LHCN-M2 (cell line): Measurements from ENCODE around the gene C10orf67. TPM values are rescaled to one million over a fixed set of nuclear protein-coding genes. Genes with fewer than 3 reads are reported as not detected.
A peak's percentile ranks its signal among the peaks of the same experiment; 100 is the strongest.
"Not testable (repeated sequence)": the region's sequence is repeated elsewhere in the genome, so short reads cannot be mapped to it uniquely, and the experiment has no call there.

ENCODE experiments used
- DNase-seq: peaks from one replicate; pipeline ENCODE4 v3.0.0-alpha.2; 2012; ENCODE audit warnings: low read depth
- total RNA-seq: library from RNA; depleted of rRNA; stranded (reverse); fragments of >200 nt; gene quantifications from 2 replicates; pipeline ENCODE4 v1.2.3, GENCODE V29; 2014

Gene C10orf67
- total RNA-seq, 1 experiment from 2014 or later = 0.11 TPM

DNA sequence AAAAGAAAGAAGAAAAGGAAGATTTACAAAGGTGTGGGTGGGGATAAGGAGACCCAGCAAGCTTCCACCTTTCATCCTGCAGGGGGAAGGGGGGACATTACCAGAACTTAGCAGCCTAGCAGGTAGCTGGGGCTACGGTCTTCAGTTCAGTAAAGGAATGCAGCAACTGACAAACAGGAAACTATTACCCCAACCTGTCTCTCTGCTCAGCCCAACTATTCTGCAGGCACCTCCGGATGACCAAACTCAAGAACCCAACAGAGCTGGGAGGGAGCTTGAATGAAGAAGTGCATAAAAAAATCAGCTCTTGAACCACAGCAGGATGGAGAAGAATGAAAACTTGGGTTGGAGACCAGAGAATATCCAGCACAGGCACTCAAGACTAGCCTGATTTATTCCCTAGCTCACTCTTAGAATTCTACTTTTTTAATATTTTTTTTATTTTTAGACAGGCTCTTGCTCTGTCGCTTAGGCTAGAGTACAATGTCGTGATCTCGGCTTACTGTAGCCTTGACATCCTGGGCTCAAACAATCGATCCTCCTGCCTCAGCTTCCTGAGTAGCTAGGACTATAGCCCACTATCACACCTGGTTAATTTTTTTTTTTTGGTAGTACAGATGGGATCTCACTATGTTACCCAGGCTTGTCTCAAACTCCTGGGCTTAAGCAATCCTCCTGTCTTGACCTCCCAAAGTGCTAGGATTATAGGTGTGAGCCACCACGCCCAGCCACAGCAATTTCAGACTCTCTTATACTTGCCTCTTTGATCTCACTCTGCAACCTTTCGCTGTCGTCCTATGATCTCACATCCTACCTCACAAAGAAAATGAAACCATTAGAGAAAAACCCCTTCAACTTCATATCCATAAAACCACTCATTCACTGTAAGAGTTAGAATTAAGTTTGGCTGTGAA lies 18.5 kb upstream of the C10orf67 start:
- no peak for DNase-seq

DNA sequence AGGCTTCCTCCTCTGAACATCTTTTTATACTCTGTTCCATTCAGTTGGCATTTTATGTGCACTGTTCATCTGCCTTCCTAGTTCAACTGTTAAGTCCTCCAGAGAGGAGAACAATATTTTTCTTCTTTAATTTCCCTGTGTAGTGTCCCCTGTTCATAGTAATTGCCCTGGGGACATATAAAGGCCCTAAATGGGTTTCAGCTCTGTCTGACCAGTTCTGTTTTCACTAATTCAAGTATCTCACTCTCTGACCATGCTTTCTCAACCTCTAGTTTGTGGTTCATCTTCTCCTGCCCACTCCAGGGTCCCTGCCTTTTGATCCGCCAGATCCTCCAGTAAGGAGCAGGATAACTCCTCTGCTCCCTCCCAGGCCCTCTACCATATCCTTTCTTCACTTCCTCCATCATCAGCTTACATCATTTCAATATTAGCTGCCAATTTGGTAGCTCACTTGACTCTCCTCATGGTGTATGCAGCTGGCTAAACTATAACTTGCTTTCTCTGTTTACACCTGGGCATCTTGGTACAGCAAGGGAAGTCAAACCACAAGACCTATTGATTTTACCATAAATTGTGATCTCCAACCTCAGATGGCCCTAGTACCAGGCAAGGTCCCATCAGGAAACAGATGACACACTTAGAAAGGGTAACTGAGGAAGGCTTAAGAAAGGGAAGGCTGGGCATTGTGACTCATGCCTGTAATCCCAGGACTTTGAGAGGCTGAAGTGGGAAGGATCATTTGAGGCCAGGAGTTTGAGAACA lies 17.7 kb upstream of the C10orf67 start:
- no peak for DNase-seq

DNA sequence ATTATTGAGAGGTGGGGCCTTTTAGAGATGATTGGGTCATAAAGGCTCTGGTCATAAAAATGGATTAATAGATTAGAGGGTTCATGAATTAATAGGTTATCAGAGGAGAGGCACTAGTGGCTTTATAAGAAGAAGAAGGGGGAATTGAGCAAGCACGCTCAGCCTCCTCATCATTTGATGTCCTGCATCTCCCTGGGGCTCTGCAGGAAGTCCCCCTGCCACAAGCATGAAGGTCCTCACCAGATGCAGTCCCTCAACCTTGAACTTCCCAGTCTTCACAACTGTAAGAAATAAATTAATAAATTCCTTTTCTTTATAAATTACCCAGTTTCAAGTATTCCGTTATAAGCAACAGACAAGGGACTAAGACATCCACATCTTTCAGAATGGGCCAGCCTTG lies 17.1 kb upstream of the C10orf67 start:
- no peak for DNase-seq

DNA sequence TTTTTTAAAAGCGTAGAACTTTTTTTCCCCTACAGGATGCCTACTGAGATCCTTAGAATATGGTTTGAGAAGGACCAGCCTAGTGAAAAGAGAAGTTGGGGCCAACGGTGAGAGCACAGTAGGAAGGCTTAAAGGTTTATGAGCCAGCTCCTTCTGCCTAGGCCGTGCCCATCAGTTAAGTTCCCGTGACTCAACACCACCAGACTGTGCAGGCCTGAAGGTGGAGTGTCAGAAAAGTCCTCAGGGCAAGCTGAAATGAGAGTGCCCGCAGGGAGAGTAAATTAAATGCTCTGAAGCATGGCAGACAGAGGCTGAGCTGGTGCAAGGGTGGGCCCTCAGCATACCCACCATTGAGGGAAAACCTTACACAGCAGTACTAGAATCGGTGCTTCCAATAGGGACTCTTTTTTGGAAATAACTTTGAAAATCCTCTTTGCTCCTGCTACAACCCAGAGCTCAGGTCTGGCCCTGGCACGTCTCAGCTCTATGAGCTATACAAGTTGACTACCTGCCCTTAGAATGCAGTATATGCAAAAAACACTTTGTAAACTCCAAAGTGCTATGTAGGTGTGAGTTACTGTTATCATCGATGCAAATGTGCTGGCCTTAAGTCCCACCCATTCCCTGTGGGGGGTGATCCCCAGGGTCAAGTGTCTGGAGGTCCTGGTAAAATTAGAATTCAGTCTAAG lies 15.2 kb upstream of the C10orf67 start:
- no peak for DNase-seq

DNA sequence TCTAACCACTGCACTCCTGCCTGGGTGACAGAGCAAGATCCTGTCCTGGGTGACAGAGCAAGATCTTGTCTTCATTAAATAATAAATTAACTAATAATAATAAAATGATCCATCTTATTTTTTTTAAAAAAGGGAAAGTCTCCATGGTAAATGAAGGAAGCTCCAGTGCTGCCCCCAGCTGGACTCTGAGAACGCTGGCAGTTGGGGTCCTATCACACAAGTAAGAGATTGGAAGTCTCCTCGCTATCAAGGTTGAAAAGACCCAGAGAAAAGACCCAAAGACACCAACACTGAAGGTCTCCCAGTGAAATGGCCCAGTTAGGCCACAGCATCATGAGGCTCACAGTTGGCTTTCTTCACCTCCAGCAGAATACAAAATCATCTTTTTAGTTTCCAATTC lies 13.8 kb upstream of the C10orf67 start:
- DNase-seq = no peak

DNA sequence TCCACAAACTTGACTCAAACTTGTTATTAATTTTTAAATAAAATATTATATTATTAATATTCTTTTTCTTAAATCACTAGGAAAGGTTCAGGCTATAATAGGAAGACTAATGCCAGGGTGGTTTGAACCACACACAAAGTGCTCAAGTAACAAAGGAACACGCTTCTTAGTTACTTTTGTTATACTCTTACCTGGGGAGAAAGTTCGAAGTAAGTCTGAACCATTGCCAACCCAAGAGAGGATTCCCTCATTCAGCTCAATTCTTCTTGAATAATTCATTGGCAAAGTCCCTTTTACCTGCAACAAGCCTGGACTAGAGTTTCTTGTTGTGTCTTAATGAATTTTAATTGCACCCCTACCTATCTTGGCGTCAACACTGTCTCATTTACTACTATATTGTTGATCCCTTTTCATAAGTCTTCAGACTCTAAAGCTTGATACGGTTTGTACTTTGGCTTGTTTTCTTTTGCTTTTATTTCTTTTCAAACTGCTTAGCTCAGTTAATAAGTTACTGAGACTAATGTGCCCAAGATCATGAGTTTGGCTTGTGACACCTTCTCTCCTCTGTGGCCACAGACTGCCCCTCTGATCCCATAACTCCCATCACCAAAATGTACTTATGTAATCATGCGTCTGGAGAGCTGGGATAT lies 10.2 kb upstream of the C10orf67 start:
- no peak for DNase-seq

DNA sequence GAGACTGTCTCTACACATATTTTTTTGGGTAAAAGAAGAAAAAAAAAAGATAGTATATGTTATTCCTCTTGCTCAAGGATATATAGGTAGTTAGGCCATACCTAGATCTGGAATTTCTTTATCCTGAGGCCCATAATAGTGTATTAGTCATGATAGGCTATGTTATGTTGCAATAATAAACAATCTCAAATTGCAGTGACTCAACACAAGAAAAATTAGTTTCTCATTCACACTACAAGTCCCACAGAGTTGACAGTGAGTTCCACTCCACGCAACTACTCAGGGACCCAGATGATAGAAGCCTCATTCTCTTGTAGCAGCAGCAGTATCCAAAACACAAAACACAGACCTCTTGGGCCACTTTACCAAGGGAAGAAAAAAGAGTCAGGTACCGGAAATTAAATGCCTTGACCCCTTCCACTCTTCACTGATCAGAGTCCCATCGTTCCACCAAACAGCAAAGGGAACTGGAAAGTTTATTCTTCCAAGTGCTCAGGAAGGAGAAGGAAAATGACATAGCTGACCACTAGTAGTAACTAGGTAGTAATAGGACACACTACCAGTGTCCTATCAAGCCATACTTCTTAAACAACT lies 7.4 kb upstream of the C10orf67 start:
- DNase-seq = peak; percentile 46

DNA sequence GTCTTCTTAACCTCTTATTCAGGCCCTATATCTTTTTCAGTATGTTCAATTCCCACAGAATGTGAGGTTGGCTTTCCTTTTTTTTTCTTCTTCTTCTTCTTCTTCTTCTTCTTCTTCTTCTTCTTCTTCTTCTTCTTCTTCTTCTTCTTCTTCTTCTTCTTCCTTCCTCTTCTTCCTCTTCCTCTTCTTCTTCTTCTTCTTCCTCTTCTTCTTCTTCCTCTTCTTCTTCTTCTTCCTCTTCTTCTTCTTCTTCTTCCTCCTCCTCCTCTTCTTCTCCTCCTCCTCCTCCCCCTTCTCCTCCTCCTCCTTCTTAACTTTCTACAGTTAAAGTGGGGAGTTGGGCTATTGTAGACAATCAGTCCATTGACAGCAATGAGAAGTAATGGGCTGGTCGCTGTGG lies 6.1 kb upstream of the C10orf67 start:
- DNase-seq = not testable (repeated sequence)

DNA sequence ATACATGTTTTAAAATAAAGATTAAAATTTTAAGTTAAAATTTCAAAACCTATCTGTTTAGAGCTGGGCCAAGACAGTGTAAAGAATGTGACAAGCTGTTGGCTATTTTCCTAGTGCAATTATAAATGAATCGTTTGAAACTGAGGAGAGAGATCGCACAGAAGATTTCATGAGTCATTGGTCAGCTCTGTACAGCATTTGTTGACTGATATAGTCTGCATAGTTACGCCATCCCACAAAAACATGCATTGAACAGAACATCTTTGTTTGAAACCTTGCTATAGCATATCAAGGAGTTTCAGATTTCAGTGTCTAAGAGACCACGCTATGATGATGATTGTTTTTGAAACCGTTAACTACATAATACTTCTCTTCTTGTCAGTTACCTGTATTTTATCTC lies 1.3 kb upstream of the C10orf67 start:
- peak; percentile 62 for DNase-seq

DNA sequence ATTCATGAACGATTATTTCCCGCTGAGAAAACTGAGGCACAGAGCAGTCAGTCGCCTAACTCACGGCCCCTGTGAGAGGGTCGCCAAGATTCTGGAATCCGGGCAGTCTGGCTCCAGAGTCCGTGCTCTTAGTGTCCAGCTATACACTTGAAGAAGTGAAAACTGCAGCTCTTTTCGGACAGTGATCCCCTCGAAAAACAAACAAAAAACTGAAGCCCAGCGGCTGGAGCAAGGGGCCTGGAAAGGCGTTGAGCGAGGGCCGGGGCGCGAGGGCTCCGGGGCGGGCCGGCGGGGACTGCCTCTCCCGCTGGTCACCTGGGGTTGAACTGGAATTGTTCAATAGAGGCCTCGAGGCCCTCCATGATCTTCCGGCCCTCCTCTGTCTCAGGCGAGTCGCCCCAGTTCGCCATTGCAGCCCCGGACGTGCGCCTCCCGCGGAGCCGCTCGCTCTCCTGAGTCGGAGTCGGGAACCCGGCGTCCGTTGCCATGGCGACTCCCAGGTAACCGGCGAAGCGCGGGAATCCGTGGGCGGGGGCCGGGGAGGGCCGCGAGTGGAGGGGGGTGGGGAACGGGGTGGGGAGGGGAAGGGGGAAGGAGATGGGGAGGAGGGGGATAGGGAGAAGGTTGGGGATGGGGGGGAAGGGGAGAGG lies 881 bp downstream of the C10orf67 start:
- DNase-seq = no peak

DNA sequence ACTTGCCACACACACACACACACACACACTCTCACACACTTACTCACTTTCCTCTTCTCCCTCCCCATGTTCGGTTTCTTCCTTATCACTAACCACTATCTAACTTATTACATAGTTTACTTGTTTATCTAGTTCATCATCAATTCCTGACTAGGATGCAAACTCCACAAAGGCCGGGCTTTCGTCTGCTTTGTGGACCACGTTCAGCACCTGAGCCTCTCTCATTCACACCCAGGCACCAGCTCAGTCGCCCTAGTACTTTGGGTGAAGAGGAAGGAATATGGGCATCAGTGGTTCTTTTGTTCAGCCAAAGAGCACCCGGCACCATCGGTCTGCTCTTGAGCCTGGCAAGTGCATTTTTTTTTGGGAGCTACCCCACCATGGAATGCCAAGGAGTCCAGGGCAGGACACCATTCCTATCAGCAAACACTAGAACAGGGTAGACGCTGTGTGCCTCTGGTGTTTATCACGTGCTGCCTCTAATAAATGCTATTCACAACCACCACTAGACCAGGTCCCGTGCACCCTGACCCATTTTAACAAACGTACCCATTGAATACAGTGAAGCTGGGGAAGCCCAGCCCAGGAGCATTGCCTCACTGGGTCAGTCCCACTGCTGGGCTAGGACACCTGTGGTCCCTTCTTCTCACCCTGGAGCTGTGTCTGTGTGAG lies 2.2 kb downstream of the C10orf67 start:
- no peak for DNase-seq

DNA sequence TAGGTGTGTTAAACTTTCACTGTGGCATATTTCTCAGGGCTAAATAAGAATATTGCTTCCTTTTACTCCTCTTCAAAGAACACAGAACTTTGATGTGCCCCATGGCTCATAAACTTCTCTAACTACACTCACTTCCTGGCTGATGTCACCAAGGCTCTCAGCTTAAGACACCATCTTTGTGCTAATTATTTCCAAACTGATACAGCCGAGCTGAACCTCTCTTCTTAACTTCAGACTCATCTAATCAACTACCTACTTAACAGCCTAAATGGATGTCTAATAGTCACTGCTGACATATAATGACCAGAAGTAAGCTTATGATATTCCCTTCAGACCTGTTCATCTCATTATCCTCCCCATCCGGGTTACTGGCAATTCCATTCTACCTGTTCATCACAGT lies 3.6 kb downstream of the C10orf67 start:
- no peak for DNase-seq

DNA sequence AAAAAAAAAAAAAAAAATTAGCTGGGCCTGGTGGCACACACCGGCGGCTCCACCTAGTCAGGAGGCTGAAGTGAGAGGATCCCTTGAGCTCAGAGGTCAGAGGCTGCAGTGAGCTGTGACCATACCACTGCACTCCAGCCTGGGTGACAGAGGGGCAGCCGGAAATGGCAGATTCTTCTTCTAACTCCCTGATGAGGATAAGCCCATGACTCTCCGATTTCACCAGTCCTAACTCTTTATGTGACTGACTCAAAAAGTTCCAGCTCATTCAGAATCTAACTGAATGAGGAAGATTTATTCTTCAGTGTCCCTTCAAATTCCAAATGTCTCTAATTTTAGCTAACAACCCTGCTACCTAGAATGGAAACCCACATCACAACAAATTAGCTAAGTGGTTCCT lies 4.2 kb downstream of the C10orf67 start:
- no peak for DNase-seq

DNA sequence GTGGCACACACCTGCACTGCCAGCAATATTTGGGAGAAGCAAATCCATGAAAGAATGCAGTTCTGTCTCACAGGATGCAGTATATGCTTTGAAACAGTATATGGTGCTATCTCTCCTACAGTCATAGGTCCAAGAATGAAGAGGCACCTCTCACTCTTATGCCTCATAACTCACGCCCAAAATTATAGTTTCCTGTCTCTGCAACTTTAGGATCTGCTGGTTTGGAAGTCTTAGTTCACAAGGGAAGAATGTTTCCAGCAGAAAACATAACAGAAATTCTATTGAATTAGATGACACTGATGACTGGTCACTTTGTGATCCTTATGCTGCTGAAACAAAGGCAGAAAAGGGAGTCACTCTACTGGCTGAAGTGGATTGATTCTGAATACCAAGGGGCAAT lies 5.7 kb downstream of the C10orf67 start:
- DNase-seq = no peak

DNA sequence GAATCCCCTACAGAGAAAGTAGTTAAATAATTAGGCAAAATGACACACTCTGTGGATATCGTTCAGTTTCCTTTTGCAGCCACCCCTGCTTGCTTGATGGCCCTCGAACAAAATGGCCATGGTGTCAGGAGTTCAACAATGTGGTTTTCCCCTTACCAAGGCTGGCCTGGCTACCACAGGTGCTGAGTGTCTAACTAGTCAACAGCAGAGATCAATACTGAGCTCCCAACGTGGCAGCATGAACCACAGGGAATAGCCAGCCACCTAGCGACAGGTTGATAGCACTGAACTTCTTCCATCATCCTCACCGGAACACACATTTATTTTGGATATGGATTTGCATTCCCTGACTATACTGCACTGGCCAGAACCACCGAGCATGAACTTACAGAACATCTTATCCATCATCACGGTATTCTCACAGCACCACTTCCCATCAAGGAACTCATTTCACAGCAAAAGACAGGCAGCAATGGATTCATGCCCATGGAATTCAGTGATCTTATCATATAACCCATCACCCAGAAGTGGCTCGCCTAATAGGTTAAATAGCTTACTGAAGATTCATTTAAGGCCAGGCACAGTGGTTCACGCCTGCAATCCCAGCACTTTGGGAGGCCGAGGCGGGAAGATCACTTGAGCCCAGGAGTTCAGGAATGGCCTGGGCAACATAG lies 6.3 kb downstream of the C10orf67 start:
- DNase-seq = no peak

DNA sequence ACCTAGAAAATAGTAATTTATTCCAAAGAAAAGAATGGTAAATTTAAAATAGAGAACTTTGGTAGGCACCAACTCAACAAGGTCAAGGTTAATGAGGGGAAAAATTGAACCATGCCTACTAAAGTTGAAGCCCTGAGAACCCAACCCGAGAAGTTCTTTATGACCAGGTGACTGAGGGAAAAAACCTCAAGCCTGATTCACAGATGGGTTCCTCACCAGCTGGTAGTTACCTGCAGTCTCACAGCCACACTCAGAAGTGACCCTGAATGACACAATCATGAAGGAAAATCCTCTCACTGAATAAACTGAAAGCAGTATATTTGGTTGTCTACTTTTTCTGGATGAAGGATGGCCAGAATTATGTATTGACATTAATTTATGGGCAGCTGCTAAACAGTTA lies 7.0 kb downstream of the C10orf67 start:
- DNase-seq = no peak

DNA sequence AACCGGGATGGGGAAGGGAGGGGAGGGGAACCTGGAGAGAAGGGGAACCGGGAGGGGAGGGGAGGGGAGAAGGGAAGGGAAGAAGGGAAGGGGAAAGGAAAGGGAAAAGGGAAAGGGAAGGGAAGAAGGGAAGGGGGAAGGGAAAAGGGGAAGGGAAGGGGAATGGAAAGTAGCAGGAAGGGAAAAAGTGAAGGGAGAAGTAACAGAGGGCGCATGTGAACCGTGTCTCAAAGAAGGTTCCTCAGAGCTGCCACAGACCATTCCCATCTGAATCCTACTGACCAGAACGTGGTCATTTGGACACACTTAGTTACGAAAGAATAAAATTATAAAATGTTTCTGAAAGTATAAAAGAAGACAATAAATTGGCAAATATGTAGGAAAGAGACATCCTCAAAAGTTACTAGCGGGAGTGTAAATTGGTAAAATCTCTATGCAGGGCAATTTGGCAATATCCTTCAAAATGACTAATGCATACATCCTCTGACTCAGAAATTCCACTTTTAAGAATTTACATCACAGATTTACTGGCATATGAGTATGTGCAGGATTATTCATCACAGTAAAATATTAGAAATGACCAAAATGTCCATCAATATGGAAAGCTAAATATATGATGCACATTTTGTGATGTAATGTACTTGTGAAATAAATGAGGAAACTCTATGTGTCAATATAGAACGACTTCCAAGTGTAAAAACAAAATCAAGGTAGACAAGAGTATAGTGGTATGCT lies 12.9 kb downstream of the C10orf67 start:
- peak; percentile 54 for DNase-seq

DNA sequence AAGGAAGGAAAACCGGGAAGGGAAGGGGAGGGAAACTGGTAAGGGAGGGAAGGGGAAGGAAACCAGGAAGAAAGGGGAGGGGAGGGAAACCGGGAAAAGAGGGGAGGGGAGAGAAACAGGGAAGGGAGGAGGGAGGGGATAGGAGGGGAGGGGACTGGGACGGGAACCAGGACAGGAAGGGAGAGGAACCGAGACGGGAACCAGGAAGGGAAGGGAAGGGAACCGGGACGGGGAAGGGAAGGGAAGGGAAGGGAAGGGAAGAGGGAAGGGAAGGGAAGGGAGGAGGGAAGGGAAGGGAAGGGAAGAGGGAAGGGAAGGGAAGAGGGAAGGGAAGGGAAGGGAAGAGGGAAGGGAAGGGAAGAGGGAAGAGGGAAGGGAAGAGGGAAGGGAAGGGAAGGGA lies 13.6 kb downstream of the C10orf67 start:
- DNase-seq = no peak
